HepG2 (cell line): ENCODE data around the gene RNF168. TPM values are rescaled to one million over a fixed set of nuclear protein-coding genes. Genes with fewer than 3 reads are reported as not detected.

ENCODE experiments used
- DDIT3 ChIP-seq: sonication (generic); formaldehyde crosslinking; IDR thresholded peaks from 2 replicates; pipeline ENCODE4 v1.4.0; 2020; ENCODE audit warnings: mild to moderate bottlenecking, missing genetic modification reagents
- HNF1B ChIP-seq: sonication (generic); formaldehyde crosslinking; IDR thresholded peaks from 2 replicates; pipeline ENCODE4 v1.5.1; 2020; ENCODE audit warnings: mild to moderate bottlenecking, moderate library complexity, missing genetic modification reagents
- MED13 ChIP-seq: sonication (generic); formaldehyde crosslinking; IDR thresholded peaks from 2 replicates; pipeline ENCODE4 v1.5.0; 2020; ENCODE audit warnings: missing genetic modification reagents
- MEF2D ChIP-seq: sonication (generic); formaldehyde crosslinking; IDR thresholded peaks from 2 replicates; pipeline ENCODE4 v1.5.1; 2020; ENCODE audit warnings: mild to moderate bottlenecking, missing genetic modification reagents
- MEIS1 ChIP-seq: sonication (generic); formaldehyde crosslinking; IDR thresholded peaks from 2 replicates; pipeline ENCODE4 v1.9.0; 2021; ENCODE audit warnings: mild to moderate bottlenecking, missing genetic modification reagents, moderate library complexity, borderline replicate concordance
- MXD4 ChIP-seq: IDR thresholded peaks from 2 replicates; pipeline ENCODE4 v1.6.1; 2016; ENCODE audit warnings: mild to moderate bottlenecking, missing biosample characterization, missing genetic modification reagents
- NFKBIZ ChIP-seq: IDR thresholded peaks from 2 replicates; pipeline ENCODE4 v1.6.1; 2018; ENCODE audit warnings: missing genetic modification reagents, missing compliant biosample characterization
- PBX2 ChIP-seq: IDR thresholded peaks from 2 replicates; pipeline ENCODE4 v1.6.1; 2016; ENCODE audit warnings: control low read depth
- PLSCR1 ChIP-seq: sonication (generic); formaldehyde crosslinking; IDR thresholded peaks from 2 replicates; pipeline ENCODE4 v1.5.0; 2020; ENCODE audit warnings: missing genetic modification reagents, mild to moderate bottlenecking, borderline replicate concordance
- PRMT3 ChIP-seq: sonication (generic); formaldehyde crosslinking; IDR thresholded peaks from 2 replicates; pipeline ENCODE4 v1.8.1; 2022; ENCODE audit warnings: low read depth, mild to moderate bottlenecking, moderate library complexity, missing genetic modification reagents, borderline replicate concordance
- RAD21 ChIP-seq: fragments of 450-650 bp; formaldehyde crosslinking; IDR thresholded peaks from 2 replicates; pipeline ENCODE4 v1.5.0; 2020; ENCODE audit warnings: mild to moderate bottlenecking
- RARG ChIP-seq: sonication (generic); formaldehyde crosslinking; IDR thresholded peaks from 2 replicates; pipeline ENCODE4 v1.4.0; 2020; ENCODE audit warnings: low read depth, mild to moderate bottlenecking, missing genetic modification reagents
- RXRB ChIP-seq: IDR thresholded peaks from 2 replicates; pipeline ENCODE4 v1.6.1; 2016; ENCODE audit warnings: borderline replicate concordance, missing genetic modification reagents, missing compliant biosample characterization
- SAFB2 ChIP-seq: sonication (generic); formaldehyde crosslinking; IDR thresholded peaks from 2 replicates; pipeline ENCODE4 v1.5.1; 2020; ENCODE audit warnings: missing genetic modification reagents, low read depth, mild to moderate bottlenecking, borderline replicate concordance
- SRSF9 ChIP-seq: fragments of 200-400 bp; formaldehyde crosslinking; IDR thresholded peaks from 2 replicates; pipeline ENCODE4 v1.6.1; 2018; ENCODE audit warnings: borderline replicate concordance, mild to moderate bottlenecking, low read depth, low read length; ENCODE audit not compliant: insufficient read depth, poor library complexity, severe bottlenecking
- U2AF2 ChIP-seq: fragments of 200-400 bp; formaldehyde crosslinking; IDR thresholded peaks from 2 replicates; pipeline ENCODE4 v1.6.1; 2017; ENCODE audit warnings: low read depth, mild to moderate bottlenecking, low read length
- ZBTB39 ChIP-seq: sonication (generic); formaldehyde crosslinking; IDR thresholded peaks from 2 replicates; pipeline ENCODE4 v1.5.0; 2020; ENCODE audit warnings: missing genetic modification reagents
- ZFP36L2 ChIP-seq: sonication (generic); formaldehyde crosslinking; IDR thresholded peaks from 2 replicates; pipeline ENCODE4 v1.4.0; 2020; ENCODE audit warnings: missing genetic modification reagents
- ZNF367 ChIP-seq: sonication (generic); formaldehyde crosslinking; IDR thresholded peaks from 2 replicates; pipeline ENCODE4 v1.4.0; 2020; ENCODE audit warnings: missing genetic modification reagents, borderline replicate concordance
- ZNF550 ChIP-seq: sonication (generic); formaldehyde crosslinking; IDR thresholded peaks from 2 replicates; pipeline ENCODE4 v1.4.0; 2020; ENCODE audit warnings: mild to moderate bottlenecking, missing genetic modification reagents, borderline replicate concordance
- ZNF703 ChIP-seq: sonication (generic); formaldehyde crosslinking; IDR thresholded peaks from 2 replicates; pipeline ENCODE4 v1.5.1; 2020; ENCODE audit warnings: missing genetic modification reagents, mild to moderate bottlenecking, moderate library complexity, borderline replicate concordance
- polyA plus RNA-seq, 8 experiments: library from polyadenylated mRNA; depleted of rRNA in 3 of 8; stranded (reverse) in 7 of 8; unstranded in 1 of 8; fragments of >200 nt; fragmentation: Illumina TruSeq in 4 of 8; extraction: Trizol in 4 of 8; gene quantifications; 2 replicates each; pipeline versions ENCODE4 v1.2.1 to v1.2.3, GENCODE V29; 2011 to 2016; ENCODE audit warnings: low read depth in 4 of 8, missing spikeins in 1 of 8, mixed read lengths in 1 of 8; ENCODE audit not compliant: insufficient read depth in 1 of 8
- total RNA-seq, 5 experiments: library from RNA; depleted of rRNA; stranded (reverse); fragments of >200 nt; fragmentation: Illumina TruSeq; extraction: Trizol; gene quantifications; 2 replicates each; pipeline ENCODE4 v1.2.3, GENCODE V29; 2016; ENCODE audit warnings: low read depth in 1 of 5

The RNF168 gene
- total and polyA plus RNA-seq, 2 of the 13 experiments (the other 11 are each of a cell fraction or from before 2014, with no cell fraction given): 3.7 to 22.9 TPM

GRCh38 chr3:196503196-196504076 lies at the start of gene RNF168 (continued):
- TF ChIP-seq DDIT3 (no peak), RXRB (CRISPR knock-in tag) (peak; percentile 71), PBX2 (no peak), MEF2D (CRISPR knock-in tag) (no peak; the same call in none of the 2 replicates), PRMT3 (CRISPR knock-in tag) (no peak), ZNF703 (CRISPR knock-in tag) (no peak; the same call in 1 of the 2 replicates), PLSCR1 (CRISPR knock-in tag) (no peak), NFKBIZ (CRISPR knock-in tag) (no peak), ZFP36L2 (peak; percentile 47; the same call in 1 of the 2 replicates), MXD4 (CRISPR knock-in tag) (peak; percentile 4; the same call in 1 of the 2 replicates), HNF1B (CRISPR knock-in tag) (peak; percentile 84), SAFB2 (CRISPR knock-in tag) (peak; percentile 47; the same call in 1 of the 2 replicates), MEIS1 (CRISPR knock-in tag) (no peak; the same call in 1 of the 2 replicates), U2AF2 (no peak), RARG (CRISPR knock-in tag) (no peak), MED13 (CRISPR knock-in tag) (peak; percentile 70; the same call in 1 of the 2 replicates), SRSF9 (no peak), ZNF367 (CRISPR knock-in tag) (no peak), ZBTB39 (CRISPR knock-in tag) (no peak), ZNF550 (CRISPR knock-in tag) (no peak), RAD21 (CRISPR knock-in tag) (no peak)
